Panc1 (cell line): ENCODE data around the gene APOLD1.

Experiments used
- CTCF ChIP-seq: fragments of 450-650 bp; IDR thresholded peaks from 2 replicates; pipeline ENCODE4 v1.5.1; 2017; ENCODE audit warnings: mild to moderate bottlenecking
- POLR2AphosphoS5 ChIP-seq: IDR thresholded peaks from 2 replicates; pipeline ENCODE4 v1.6.1; 2012; ENCODE audit warnings: mild to moderate bottlenecking, low read depth, low read length, moderate library complexity
- TCF7L2 ChIP-seq: IDR thresholded peaks from 2 replicates; pipeline ENCODE4 v1.6.1; 2011; ENCODE audit warnings: mild to moderate bottlenecking, low read depth, low read length, inconsistent platforms
- TF ChIP-seq, protein P1 (sequence below), 2 experiments: IDR thresholded peaks; 2 replicates each; pipeline ENCODE4 v1.6.1; 2011 to 2012; ENCODE audit warnings: low read depth in 2 of 2, control low read depth in 1 of 2, low read length in 1 of 2, mild to moderate bottlenecking in 1 of 2, moderate library complexity in 1 of 2; ENCODE audit not compliant: insufficient read depth in 1 of 2

DNA sequence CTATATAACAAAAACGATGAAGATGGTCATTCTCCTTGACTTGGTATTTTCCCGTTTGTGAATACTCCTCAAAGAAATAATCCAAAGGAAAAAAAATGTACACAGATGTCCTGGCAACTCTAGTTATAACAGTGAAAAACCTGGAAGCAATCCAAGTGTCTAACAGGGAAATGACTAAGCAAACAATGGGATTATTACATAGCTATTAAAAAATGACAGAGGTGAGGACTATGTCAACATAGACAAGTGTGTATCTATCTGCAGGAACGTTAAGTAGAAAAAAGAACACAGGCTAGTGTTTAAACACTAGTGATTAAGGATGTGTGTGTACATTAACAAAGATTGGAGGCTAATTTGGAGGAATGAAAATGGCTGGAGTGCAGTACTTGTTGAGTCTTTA lies 5.9 kb upstream of the APOLD1 start:
- no peak for TF ChIP-seq CTCF
- TF ChIP-seq TCF7L2: no peak
- TF ChIP-seq POLR2AphosphoS5: peak; percentile 27; the same call in 1 of the 2 replicates
- TF ChIP-seq, protein P1, sequence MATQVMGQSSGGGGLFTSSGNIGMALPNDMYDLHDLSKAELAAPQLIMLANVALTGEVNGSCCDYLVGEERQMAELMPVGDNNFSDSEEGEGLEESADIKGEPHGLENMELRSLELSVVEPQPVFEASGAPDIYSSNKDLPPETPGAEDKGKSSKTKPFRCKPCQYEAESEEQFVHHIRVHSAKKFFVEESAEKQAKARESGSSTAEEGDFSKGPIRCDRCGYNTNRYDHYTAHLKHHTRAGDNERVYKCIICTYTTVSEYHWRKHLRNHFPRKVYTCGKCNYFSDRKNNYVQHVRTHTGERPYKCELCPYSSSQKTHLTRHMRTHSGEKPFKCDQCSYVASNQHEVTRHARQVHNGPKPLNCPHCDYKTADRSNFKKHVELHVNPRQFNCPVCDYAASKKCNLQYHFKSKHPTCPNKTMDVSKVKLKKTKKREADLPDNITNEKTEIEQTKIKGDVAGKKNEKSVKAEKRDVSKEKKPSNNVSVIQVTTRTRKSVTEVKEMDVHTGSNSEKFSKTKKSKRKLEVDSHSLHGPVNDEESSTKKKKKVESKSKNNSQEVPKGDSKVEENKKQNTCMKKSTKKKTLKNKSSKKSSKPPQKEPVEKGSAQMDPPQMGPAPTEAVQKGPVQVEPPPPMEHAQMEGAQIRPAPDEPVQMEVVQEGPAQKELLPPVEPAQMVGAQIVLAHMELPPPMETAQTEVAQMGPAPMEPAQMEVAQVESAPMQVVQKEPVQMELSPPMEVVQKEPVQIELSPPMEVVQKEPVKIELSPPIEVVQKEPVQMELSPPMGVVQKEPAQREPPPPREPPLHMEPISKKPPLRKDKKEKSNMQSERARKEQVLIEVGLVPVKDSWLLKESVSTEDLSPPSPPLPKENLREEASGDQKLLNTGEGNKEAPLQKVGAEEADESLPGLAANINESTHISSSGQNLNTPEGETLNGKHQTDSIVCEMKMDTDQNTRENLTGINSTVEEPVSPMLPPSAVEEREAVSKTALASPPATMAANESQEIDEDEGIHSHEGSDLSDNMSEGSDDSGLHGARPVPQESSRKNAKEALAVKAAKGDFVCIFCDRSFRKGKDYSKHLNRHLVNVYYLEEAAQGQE (IDR thresholded peaks at IDR 0.05; ENCODE audit: insufficient read depth in 1 of 2, low read depth in 2 of 2, low read length in 1 of 2): no peak
